Vagina (tissue), 2 donors: ENCODE data around the gene CEP170B.

ENCODE experiments used
- POLR2A ChIP-seq, 2 donors: fragments of 450-650 bp; IDR thresholded peaks; one replicate each; pipeline ENCODE4 v1.6.1; 2017; ENCODE audit warnings: antibody characterized with exemption in 2 of 2, mild to moderate bottlenecking in 2 of 2, moderate library complexity in 2 of 2
- TF ChIP-seq, protein P1 (sequence below), 3 experiments: fragments of 450-650 bp in 2 of 3; fragments of 200-600 bp in 1 of 3; sonication (generic) in 1 of 3; IDR thresholded peaks; one replicate each; pipeline ENCODE4 v1.5.1; 2017 to 2019; ENCODE audit warnings: antibody characterized with exemption in 3 of 3, mild to moderate bottlenecking in 2 of 3, moderate library complexity in 2 of 3

DNA sequence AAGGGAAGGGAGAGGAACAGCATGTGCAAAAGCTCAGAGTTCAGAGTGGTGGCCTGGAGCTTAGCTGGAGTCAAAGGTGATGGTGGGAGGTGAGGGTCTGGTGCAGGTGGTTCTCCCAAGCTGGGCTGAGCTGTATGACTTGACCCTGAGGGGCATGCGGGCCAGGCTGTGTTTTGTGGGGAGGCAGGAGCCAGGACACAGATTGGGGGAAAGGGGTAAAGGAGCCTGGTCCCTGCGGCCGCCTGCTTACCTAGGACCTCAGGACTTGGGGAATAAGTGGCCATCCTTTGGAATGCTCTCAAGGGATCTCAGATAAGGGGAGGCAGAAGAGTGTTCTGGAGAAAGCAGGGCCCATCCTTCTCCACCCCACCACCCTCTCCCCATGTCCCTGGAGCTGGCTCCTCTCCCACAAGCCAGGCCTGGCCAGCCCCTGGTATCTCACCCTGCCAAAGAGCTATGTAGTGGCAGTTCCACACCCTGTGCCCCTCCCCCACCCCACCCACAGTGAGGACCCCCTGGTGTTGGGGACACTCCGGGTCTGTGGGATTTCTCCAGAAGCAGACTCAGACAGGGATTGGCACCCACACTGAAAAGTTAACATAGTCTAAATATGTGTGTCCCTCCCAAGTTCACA, 19.9 kb upstream of the CEP170B start:
- TF ChIP-seq, protein P1, sequence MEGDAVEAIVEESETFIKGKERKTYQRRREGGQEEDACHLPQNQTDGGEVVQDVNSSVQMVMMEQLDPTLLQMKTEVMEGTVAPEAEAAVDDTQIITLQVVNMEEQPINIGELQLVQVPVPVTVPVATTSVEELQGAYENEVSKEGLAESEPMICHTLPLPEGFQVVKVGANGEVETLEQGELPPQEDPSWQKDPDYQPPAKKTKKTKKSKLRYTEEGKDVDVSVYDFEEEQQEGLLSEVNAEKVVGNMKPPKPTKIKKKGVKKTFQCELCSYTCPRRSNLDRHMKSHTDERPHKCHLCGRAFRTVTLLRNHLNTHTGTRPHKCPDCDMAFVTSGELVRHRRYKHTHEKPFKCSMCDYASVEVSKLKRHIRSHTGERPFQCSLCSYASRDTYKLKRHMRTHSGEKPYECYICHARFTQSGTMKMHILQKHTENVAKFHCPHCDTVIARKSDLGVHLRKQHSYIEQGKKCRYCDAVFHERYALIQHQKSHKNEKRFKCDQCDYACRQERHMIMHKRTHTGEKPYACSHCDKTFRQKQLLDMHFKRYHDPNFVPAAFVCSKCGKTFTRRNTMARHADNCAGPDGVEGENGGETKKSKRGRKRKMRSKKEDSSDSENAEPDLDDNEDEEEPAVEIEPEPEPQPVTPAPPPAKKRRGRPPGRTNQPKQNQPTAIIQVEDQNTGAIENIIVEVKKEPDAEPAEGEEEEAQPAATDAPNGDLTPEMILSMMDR (IDR thresholded peaks at IDR 0.05), result no peak
- no peak for TF ChIP-seq POLR2A (IDR thresholded peaks at IDR 0.05)
